Glutamatergic neuron (in vitro differentiated cells): ENCODE results near the gene SLBP. TPM values are rescaled to one million over a fixed set of nuclear protein-coding genes. Genes with fewer than 3 reads are reported as not detected.
A peak's percentile ranks its signal among the peaks of the same experiment; 100 is the strongest.

ENCODE experiments used
- DNase-seq: peaks from one replicate; pipeline ENCODE4 v3.0.0; 2022
- H3K27ac Mint-ChIP-seq: one replicate; pipeline ENCODE4 v1.8.0; 2020; ENCODE audit warnings: mild to moderate bottlenecking, mixed read lengths, inconsistent platforms; ENCODE audit not compliant: unreplicated experiment
- H3K27me3 Mint-ChIP-seq: one replicate; pipeline ENCODE4 v1.8.0; 2020; ENCODE audit warnings: mild to moderate bottlenecking, moderate library complexity, mixed read lengths, inconsistent platforms; ENCODE audit not compliant: unreplicated experiment
- H3K36me3 Mint-ChIP-seq: one replicate; pipeline ENCODE4 v1.8.0; 2020; ENCODE audit warnings: mild to moderate bottlenecking, mixed read lengths, inconsistent platforms; ENCODE audit not compliant: unreplicated experiment
- H3K4me1 Mint-ChIP-seq: one replicate; pipeline ENCODE4 v1.8.0; 2020; ENCODE audit warnings: mild to moderate bottlenecking, low read depth, mixed read lengths, inconsistent platforms; ENCODE audit not compliant: unreplicated experiment
- H3K4me3 Mint-ChIP-seq: one replicate; pipeline ENCODE4 v1.8.0; 2020; ENCODE audit warnings: mild to moderate bottlenecking, mixed read lengths, inconsistent platforms; ENCODE audit not compliant: unreplicated experiment
- H3K9me3 Mint-ChIP-seq: one replicate; pipeline ENCODE4 v1.8.0; 2020; ENCODE audit warnings: mild to moderate bottlenecking, moderate library complexity, mixed read lengths, inconsistent platforms; ENCODE audit not compliant: unreplicated experiment
- total RNA-seq: library from RNA; stranded (reverse); fragmentation: NEBNext Ultra II Directional; extraction: Animal tissue kit (Norgen Biotek cat#: 25700); gene quantifications from one replicate; pipeline ENCODE4 v1.2.1, GENCODE V29; 2021; ENCODE audit not compliant: unreplicated experiment
- TF ChIP-seq, protein P1 (sequence below): fragments of 200-600 bp; sonication (generic); IDR thresholded peaks from one replicate; pipeline ENCODE4 v1.5.0; 2021; ENCODE audit not compliant: partially characterized antibody, unreplicated experiment

The SLBP gene
- total RNA-seq, 1 donor from 2014 or later, result 25.0 TPM

DNA sequence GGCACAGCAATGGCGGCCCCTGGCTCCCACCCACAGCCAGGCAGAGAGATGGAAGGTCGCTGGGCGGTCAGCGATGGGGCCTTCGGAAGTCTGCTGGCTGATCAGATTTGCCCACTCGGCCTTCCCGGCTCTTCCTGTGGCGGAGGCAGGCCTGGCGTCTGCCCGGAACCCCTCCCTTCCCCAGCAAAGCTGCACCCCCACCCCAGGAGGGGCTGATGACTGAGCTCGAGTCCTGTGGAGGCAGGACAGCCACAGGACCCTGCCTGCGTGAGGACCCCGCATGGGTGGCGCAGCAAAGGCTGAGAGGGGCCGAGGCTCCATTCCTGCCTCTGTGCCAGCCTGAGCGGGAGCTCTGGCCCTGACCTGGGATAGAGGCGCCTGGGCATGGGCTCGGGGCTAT is 44.0 kb upstream of the SLBP start:
- DNase-seq, result no peak
- Mint-ChIP-seq H3K4me3 (no peak overlapping the region), H3K27me3 (peaks cover 1% of the 10 kb centered on the region), H3K4me1 (no peaks in the 10 kb centered on the region), H3K9me3 (peaks cover 2% of the 10 kb centered on the region), H3K36me3 (no peaks in the 10 kb centered on the region), H3K27ac (no peak overlapping the region)
- TF ChIP-seq, protein P1, sequence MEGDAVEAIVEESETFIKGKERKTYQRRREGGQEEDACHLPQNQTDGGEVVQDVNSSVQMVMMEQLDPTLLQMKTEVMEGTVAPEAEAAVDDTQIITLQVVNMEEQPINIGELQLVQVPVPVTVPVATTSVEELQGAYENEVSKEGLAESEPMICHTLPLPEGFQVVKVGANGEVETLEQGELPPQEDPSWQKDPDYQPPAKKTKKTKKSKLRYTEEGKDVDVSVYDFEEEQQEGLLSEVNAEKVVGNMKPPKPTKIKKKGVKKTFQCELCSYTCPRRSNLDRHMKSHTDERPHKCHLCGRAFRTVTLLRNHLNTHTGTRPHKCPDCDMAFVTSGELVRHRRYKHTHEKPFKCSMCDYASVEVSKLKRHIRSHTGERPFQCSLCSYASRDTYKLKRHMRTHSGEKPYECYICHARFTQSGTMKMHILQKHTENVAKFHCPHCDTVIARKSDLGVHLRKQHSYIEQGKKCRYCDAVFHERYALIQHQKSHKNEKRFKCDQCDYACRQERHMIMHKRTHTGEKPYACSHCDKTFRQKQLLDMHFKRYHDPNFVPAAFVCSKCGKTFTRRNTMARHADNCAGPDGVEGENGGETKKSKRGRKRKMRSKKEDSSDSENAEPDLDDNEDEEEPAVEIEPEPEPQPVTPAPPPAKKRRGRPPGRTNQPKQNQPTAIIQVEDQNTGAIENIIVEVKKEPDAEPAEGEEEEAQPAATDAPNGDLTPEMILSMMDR, result no peak

DNA sequence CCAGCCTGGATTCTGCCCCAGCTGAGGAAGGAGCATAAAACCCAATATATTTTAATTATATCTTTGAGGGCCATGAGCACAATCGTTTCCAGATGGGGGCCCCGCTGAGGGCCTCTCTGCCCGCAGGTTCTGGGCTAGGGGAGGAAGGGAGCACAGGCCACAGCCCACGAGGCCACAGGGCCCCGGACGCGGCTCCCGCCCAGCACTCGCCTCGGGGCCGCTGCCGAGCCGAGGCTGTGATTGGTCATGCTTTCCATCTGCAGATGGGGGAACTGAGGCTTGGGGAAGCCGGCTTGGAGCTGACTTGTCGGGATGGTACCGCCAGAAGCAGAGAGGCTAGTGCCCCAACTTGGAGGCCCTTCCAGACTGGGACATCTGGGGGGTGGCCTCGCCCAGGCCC is 43.2 kb upstream of the SLBP start:
- H3K27me3 Mint-ChIP-seq, result peaks cover 1% of the 10 kb centered on the region
- no peaks in the 10 kb centered on the region for H3K36me3 Mint-ChIP-seq
- peaks cover 2% of the 10 kb centered on the region for H3K9me3 Mint-ChIP-seq
- no peak overlapping the region for H3K27ac Mint-ChIP-seq
- DNase-seq, result no peak
- no peak overlapping the region for H3K4me3 Mint-ChIP-seq
- H3K4me1 Mint-ChIP-seq, result no peaks in the 10 kb centered on the region
- TF ChIP-seq, protein P1, result no peak

DNA sequence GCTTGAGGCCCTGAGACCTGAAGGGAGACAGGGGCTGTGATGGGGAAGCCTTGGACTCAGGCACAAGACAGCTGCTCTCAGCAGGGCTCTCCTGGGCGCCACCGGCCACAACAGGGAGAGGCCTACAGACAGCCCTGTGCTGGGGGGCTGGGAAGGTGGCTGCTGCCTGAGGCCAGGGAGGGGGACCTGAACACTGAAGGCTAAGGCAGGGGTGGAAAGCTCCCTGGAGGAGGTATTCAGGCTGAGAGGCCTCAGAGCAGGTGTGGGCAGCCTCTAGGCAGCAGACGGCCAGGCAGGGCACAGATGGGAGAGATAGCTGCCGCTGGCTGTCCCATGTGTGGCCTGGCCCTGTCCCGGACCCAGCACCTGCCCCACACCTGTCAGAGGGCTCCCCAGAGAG is 42.2 kb upstream of the SLBP start:
- TF ChIP-seq, protein P1, result no peak
- peaks cover 1% of the 10 kb centered on the region for H3K27me3 Mint-ChIP-seq
- H3K27ac Mint-ChIP-seq, result peak overlapping the region; percentile 43
- peak; percentile 73 for DNase-seq
- H3K9me3 Mint-ChIP-seq, result peaks cover 2% of the 10 kb centered on the region
- no peaks in the 10 kb centered on the region for H3K36me3 Mint-ChIP-seq
- H3K4me3 Mint-ChIP-seq, result no peak overlapping the region
- no peaks in the 10 kb centered on the region for H3K4me1 Mint-ChIP-seq

DNA sequence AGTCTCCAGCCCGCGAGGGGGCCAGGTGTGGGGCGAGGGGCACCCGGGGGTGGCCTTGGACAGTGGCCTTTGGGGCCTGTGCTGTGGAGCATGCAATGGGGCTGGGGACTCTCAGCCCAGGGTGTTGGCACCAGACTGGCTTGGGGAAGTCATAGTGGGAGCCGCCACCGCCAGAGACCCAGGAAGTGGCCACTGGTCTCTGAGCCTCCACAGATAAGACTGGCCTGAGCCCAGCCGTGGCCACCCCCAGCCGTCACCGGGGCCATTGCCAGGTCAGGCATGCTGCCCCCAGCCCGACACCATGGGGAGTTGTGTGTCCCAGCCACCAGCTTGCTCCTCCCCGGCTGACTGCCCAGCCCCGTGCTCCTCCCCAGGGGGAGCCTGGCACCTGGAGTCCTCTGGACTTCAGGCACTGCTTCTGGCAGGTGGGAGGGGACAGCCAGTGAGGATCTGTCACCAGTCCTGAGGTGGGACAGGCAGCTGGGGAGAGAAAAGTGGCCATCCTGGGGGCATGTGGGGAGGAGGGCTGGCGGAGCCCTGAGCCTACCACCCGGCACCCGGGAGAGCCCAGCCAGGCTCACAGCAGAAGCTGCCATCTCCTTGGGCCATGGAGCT is 41.7 kb upstream of the SLBP start:
- TF ChIP-seq, protein P1, result no peak
- Mint-ChIP-seq H3K36me3 (no peaks in the 10 kb centered on the region), H3K4me3 (no peak overlapping the region), H3K27ac (peak overlapping the region; percentile 43), H3K9me3 (peaks cover 2% of the 10 kb centered on the region), H3K27me3 (peaks cover 1% of the 10 kb centered on the region), H3K4me1 (no peaks in the 10 kb centered on the region)
- DNase-seq, result no peak

DNA sequence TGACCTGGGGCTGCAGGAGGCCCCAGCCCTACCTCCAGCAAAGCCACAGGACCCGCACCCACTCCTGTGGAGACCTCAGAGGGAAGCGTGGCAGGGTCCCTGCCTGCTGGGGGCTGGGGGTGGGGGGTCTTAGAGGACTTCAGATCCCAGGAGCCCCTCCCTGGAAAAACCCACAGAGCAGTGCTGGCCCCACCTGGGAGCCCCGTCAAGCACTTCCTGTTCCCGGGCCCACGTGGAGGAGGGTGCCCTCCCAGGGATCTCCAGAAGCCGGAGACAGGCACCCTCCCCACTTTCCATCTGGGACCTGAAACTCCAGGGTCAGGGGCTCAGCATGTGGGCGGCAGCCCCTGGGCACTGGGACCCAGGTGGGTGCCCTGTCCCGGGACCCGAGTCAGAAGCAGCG is 41.2 kb upstream of the SLBP start:
- no peaks in the 10 kb centered on the region for H3K36me3 Mint-ChIP-seq
- no peak overlapping the region for H3K4me3 Mint-ChIP-seq
- TF ChIP-seq, protein P1, result no peak
- DNase-seq, result no peak
- peaks cover 1% of the 10 kb centered on the region for H3K27me3 Mint-ChIP-seq
- H3K4me1 Mint-ChIP-seq, result no peaks in the 10 kb centered on the region
- peaks cover 2% of the 10 kb centered on the region for H3K9me3 Mint-ChIP-seq
- no peak overlapping the region for H3K27ac Mint-ChIP-seq
